SW 1271 (cell line): Measurements from ENCODE around the gene UNC79.

Experiments
- DNase-seq, 2 experiments: peaks; one replicate each; lab custom pipeline; 2025; lab: John Stamatoyannopoulos, UW

UNC79 gene

GRCh38 chr14:93548102-93548843 lies 117.5 kb downstream of the UNC79 start:
- no peak for DNase-seq

- no peak for DNase-seq
Measured at GRCh38 chr14:93549595-93549994, 118.9 kb downstream of the UNC79 start.

GRCh38 chr14:93564918-93565317 lies 134.2 kb downstream of the UNC79 start:
- no peak for DNase-seq

GRCh38 chr14:93566065-93566693 lies 135.4 kb downstream of the UNC79 start:
- DNase-seq: no peak

GRCh38 chr14:93571275-93571674 lies 140.5 kb downstream of the UNC79 start:
- no peak for DNase-seq

- DNase-seq: no peak
Measured at GRCh38 chr14:93579178-93579577, 148.4 kb downstream of the UNC79 start.

- DNase-seq: no peak
Measured at GRCh38 chr14:93582516-93582915, 151.8 kb downstream of the UNC79 start.

GRCh38 chr14:93587330-93587729 lies 156.6 kb downstream of the UNC79 start:
- no peak for DNase-seq

- DNase-seq: no peak
Measured at GRCh38 chr14:93591506-93591905, 160.8 kb downstream of the UNC79 start.

- DNase-seq: no peak
Measured at GRCh38 chr14:93592786-93593185, 162.0 kb downstream of the UNC79 start.

GRCh38 chr14:93606091-93606490 lies 175.4 kb downstream of the UNC79 start:
- no peak for DNase-seq

GRCh38 chr14:93619176-93619793 lies 188.5 kb downstream of the UNC79 start:
- DNase-seq: peak in 1 of 2 experiments; percentile 46

- no peak for DNase-seq
Measured at GRCh38 chr14:93628048-93628447, 197.3 kb downstream of the UNC79 start.

GRCh38 chr14:93629643-93630042 lies 198.9 kb downstream of the UNC79 start:
- no peak for DNase-seq

GRCh38 chr14:93638790-93639189 lies 208.1 kb downstream of the UNC79 start:
- no peak for DNase-seq

GRCh38 chr14:93643127-93643526 lies 212.4 kb downstream of the UNC79 start:
- DNase-seq: no peak

GRCh38 chr14:93643676-93644075 lies 212.9 kb downstream of the UNC79 start:
- no peak for DNase-seq

- no peak for DNase-seq
Measured at GRCh38 chr14:93645200-93645599, 214.5 kb downstream of the UNC79 start.

- DNase-seq: peak in 1 of 2 experiments; percentile 35
Measured at GRCh38 chr14:93648440-93649168, 217.9 kb downstream of the UNC79 start.

- no peak for DNase-seq
Measured at GRCh38 chr14:93654599-93654998, 223.9 kb downstream of the UNC79 start.

GRCh38 chr14:93655078-93655750 lies 224.5 kb downstream of the UNC79 start:
- DNase-seq: peak in 1 of 2 experiments; percentile 37

- no peak for DNase-seq
Measured at GRCh38 chr14:93657875-93658274, 227.1 kb downstream of the UNC79 start.
